H1 (cell line): Measurements from ENCODE around the gene ARMC3. TPM values are rescaled to one million over a fixed set of nuclear protein-coding genes. Genes with fewer than 3 reads are reported as not detected.

Experiments
- CTCF ChIA-PET: fragments of 300-600 bp; sonication (Branson Sonifier 250); formaldehyde crosslinking; loops from one replicate; lab custom pipeline; 2021; ENCODE audit not compliant: partially characterized antibody; lab: Charles Lee
- POLR2A ChIA-PET: fragments of 300-600 bp; sonication (Branson Sonifier 250); formaldehyde crosslinking; loops from one replicate; lab custom pipeline; 2021; ENCODE audit warnings: inconsistent platforms; ENCODE audit not compliant: partially characterized antibody; lab: Charles Lee
- DNase-seq, 2 experiments: peaks; one replicate each; pipeline versions ENCODE4 v3.0.0 to v3.0.0-alpha.2; 2010 to 2022; ENCODE audit warnings: low spot score in 2 of 2, low read depth in 1 of 2, mixed read lengths in 1 of 2
- FAIRE-seq: peaks from 2 replicates; lab custom pipeline; 2011; peaks lifted over from hg19 to GRCh38; lab: Jason Lieb, UNC
- H2AFZ ChIP-seq: 2 replicates; pipeline ENCODE4 v1.8.1; 2012; ENCODE audit warnings: low read length, inconsistent platforms
- H2AK5ac ChIP-seq: 2 replicates; pipeline ENCODE4 v1.6.1; 2013; ENCODE audit warnings: low read depth, low read length
- H2BK120ac ChIP-seq: replicated peaks from 2 replicates; pipeline ENCODE3; 2013; ENCODE audit warnings: low read depth, low read length, inconsistent platforms
- H2BK12ac ChIP-seq: 2 replicates; pipeline ENCODE4 v1.6.1; 2013; ENCODE audit warnings: low read depth, low read length
- H2BK15ac ChIP-seq: 2 replicates; pipeline ENCODE4 v1.6.1; 2013; ENCODE audit warnings: low read length
- H2BK20ac ChIP-seq: 2 replicates; pipeline ENCODE4 v1.6.1; 2013; ENCODE audit warnings: low read length
- H2BK5ac ChIP-seq: 2 replicates; pipeline ENCODE4 v1.6.1; 2013; ENCODE audit warnings: low read depth, low read length
- H3K14ac ChIP-seq: 2 replicates; pipeline ENCODE4 v1.6.1; 2013; ENCODE audit warnings: inconsistent platforms; ENCODE audit not compliant: insufficient read length
- H3K18ac ChIP-seq: 2 replicates; pipeline ENCODE4 v1.6.1; 2013; ENCODE audit warnings: low read length; ENCODE audit errors: extremely low read depth
- H3K23ac ChIP-seq: 2 replicates; pipeline ENCODE4 v1.6.1; 2013; ENCODE audit warnings: inconsistent platforms; ENCODE audit not compliant: insufficient read length
- H3K23me2 ChIP-seq: 2 replicates; pipeline ENCODE4 v1.6.1; 2013; ENCODE audit warnings: low read depth, low read length
- H3K27ac ChIP-seq: 2 replicates; pipeline ENCODE4 v1.6.1; 2011; ENCODE audit warnings: low read depth, low read length, inconsistent platforms
- H3K27me3 ChIP-seq, 4 experiments: replicated peaks in 1 of 4; 1 replicate in 1 of 4; 2 replicates in 3 of 4; pipeline versions ENCODE4 v1.6.1 to v1.8.1; 2011 to 2013; ENCODE audit warnings: low read length in 3 of 4, mild to moderate bottlenecking in 3 of 4, inconsistent platforms in 2 of 4, mixed read lengths in 2 of 4, moderate library complexity in 1 of 4; ENCODE audit not compliant: control insufficient read depth in 3 of 4, insufficient read depth in 3 of 4; ENCODE audit errors: extremely low read depth in 1 of 4
- H3K36me3 ChIP-seq, 4 experiments: 2 replicates each; pipeline versions ENCODE4 v1.6.1 to v1.8.1; 2011 to 2013; ENCODE audit warnings: mild to moderate bottlenecking in 4 of 4, low read length in 3 of 4, moderate library complexity in 2 of 4, control low read depth in 1 of 4, inconsistent platforms in 1 of 4; ENCODE audit not compliant: insufficient read depth in 4 of 4, control insufficient read depth in 2 of 4
- H3K4ac ChIP-seq: replicated peaks from 2 replicates; pipeline ENCODE3; 2013; ENCODE audit warnings: low read length, low read depth, mixed read lengths, inconsistent platforms; ENCODE audit not compliant: insufficient read length
- H3K4me1 ChIP-seq, 4 experiments: replicated peaks in 1 of 4; 1 replicate in 1 of 4; 2 replicates in 3 of 4; pipeline versions ENCODE4 v1.6.1 to v1.8.1; 2011 to 2013; ENCODE audit warnings: low read length in 3 of 4, inconsistent platforms in 2 of 4, mixed read lengths in 1 of 4; ENCODE audit not compliant: insufficient read depth in 4 of 4, control insufficient read depth in 3 of 4
- H3K4me2 ChIP-seq, 2 experiments: 2 replicates each; pipeline versions ENCODE4 v1.6.1 to v1.8.1; 2011 to 2013; ENCODE audit warnings: low read depth in 2 of 2, low read length in 2 of 2, control low read depth in 1 of 2, inconsistent platforms in 1 of 2, mild to moderate bottlenecking in 1 of 2; ENCODE audit not compliant: insufficient read depth in 1 of 2
- H3K4me3 ChIP-seq, 4 experiments: fragments of 200-600, 300-600 bp in 1 of 4; sonication (generic), shearing (Covaris generic), sonication (Bioruptor Twin) in 1 of 4; 2 replicates each; pipeline versions ENCODE4 v1.5.1 to v1.8.1; 2011 to 2016; ENCODE audit warnings: low read length in 4 of 4, low read depth in 3 of 4, control low read depth in 2 of 4, inconsistent platforms in 2 of 4, mild to moderate bottlenecking in 2 of 4, mixed read lengths in 1 of 4, moderate library complexity in 1 of 4; ENCODE audit not compliant: insufficient read depth in 2 of 4; ENCODE audit errors: extremely low read depth in 1 of 4
- H3K56ac ChIP-seq: replicated peaks from 2 replicates; pipeline ENCODE3; 2013; ENCODE audit warnings: low read depth, mild to moderate bottlenecking, mixed read lengths, low read length, inconsistent platforms; ENCODE audit not compliant: insufficient read length
- H3K79me1 ChIP-seq: 2 replicates; pipeline ENCODE4 v1.6.1; 2013; ENCODE audit warnings: low read depth, low read length, control low read depth
- H3K79me2 ChIP-seq, 2 experiments: 2 replicates each; pipeline versions ENCODE4 v1.6.1 to v1.8.1; 2012 to 2013; ENCODE audit warnings: low read length in 2 of 2, mild to moderate bottlenecking in 2 of 2, inconsistent platforms in 1 of 2; ENCODE audit not compliant: insufficient read depth in 2 of 2, control insufficient read depth in 1 of 2
- H3K9ac ChIP-seq, 4 experiments: replicated peaks in 1 of 4; 1 replicate in 1 of 4; 2 replicates in 3 of 4; pipeline versions ENCODE4 v1.6.1 to v1.8.1; 2011 to 2013; ENCODE audit warnings: low read depth in 3 of 4, low read length in 3 of 4, control low read depth in 2 of 4, mild to moderate bottlenecking in 2 of 4, moderate library complexity in 2 of 4, inconsistent platforms in 1 of 4; ENCODE audit errors: extremely low read depth in 1 of 4
- H3K9me3 ChIP-seq, 2 experiments: 2 replicates each; pipeline versions ENCODE4 v1.6.1 to v1.8.1; 2012 to 2013; ENCODE audit warnings: mild to moderate bottlenecking in 2 of 2, moderate library complexity in 2 of 2, control low read depth in 1 of 2, inconsistent platforms in 1 of 2, low read depth in 1 of 2, low read length in 1 of 2, mixed read lengths in 1 of 2; ENCODE audit not compliant: insufficient read depth in 2 of 2
- H4K20me1 ChIP-seq, 2 experiments: replicated peaks in 1 of 2; 2 replicates each; pipeline versions ENCODE3 to v1.8.1; 2011 to 2013; ENCODE audit warnings: inconsistent platforms in 2 of 2, low read length in 2 of 2, mild to moderate bottlenecking in 1 of 2; ENCODE audit not compliant: insufficient read depth in 2 of 2, control insufficient read depth in 1 of 2
- H4K5ac ChIP-seq: 2 replicates; pipeline ENCODE4 v1.6.1; 2013; ENCODE audit warnings: low read length, low read depth, mixed read lengths, inconsistent platforms; ENCODE audit not compliant: insufficient read length
- H4K8ac ChIP-seq: 2 replicates; pipeline ENCODE4 v1.8.0; 2013; ENCODE audit warnings: mild to moderate bottlenecking, moderate library complexity, low read length, inconsistent platforms; ENCODE audit not compliant: insufficient read depth; ENCODE audit errors: extremely low read depth
- H4K91ac ChIP-seq: replicated peaks from 2 replicates; pipeline ENCODE3; 2013; ENCODE audit warnings: low read length, mixed read lengths, inconsistent platforms; ENCODE audit not compliant: insufficient read length
- BRCA1 ChIP-seq: IDR thresholded peaks from 2 replicates; pipeline ENCODE4 v1.6.1; 2012; ENCODE audit warnings: low read depth, low read length, improper control_type of control experiment
- CEBPB ChIP-seq: IDR thresholded peaks from 2 replicates; pipeline ENCODE4 v1.6.1; 2012; ENCODE audit warnings: low read depth, low read length
- MAFK ChIP-seq: IDR thresholded peaks from 2 replicates; pipeline ENCODE4 v1.6.1; 2012; ENCODE audit warnings: low read depth, mild to moderate bottlenecking, improper control_type of control experiment, low read length
- SP2 ChIP-seq: IDR thresholded peaks from 2 replicates; pipeline ENCODE4 v1.6.1; 2012; ENCODE audit warnings: mild to moderate bottlenecking, low read length, inconsistent platforms
- WGBS, 2 experiments: shearing (Covaris generic) in 1 of 2; methylation state at CpG; one replicate each; pipeline versions ENCODE4 v1.1.6 to v1.1.7; 2013 to 2015; ENCODE audit warnings: low lambda C conversion rate in 2 of 2, mixed read lengths in 2 of 2, inconsistent platforms in 1 of 2, low coverage in 1 of 2, missing lambda C conversion rate in 1 of 2; ENCODE audit not compliant: insufficient replicate concordance in 2 of 2, insufficient coverage in 1 of 2, insufficient read length in 1 of 2; ENCODE audit errors: extremely low coverage in 1 of 2, missing lambda C conversion rate in 1 of 2; 5-methylcytosine and 5-hydroxymethylcytosine counted together
- polyA plus RNA-seq, 7 experiments: library from polyadenylated mRNA; depleted of rRNA in 3 of 7; stranded (reverse) in 5 of 7; unstranded in 2 of 7; fragments of >200 nt in 5 of 7; fragments of 200-250 nt in 2 of 7; gene quantifications; 1 replicate in 5 of 7; 2 replicates in 1 of 7; 4 replicates in 1 of 7; pipeline versions ENCODE4 v1.2.1 to v1.2.3, GENCODE V29; 2011 to 2013; ENCODE audit warnings: missing spikeins in 2 of 7, mixed read lengths in 2 of 7
- total RNA-seq: library from RNA; stranded (reverse); fragmentation: NEBNext Ultra II Directional; extraction: Animal tissue kit (Norgen Biotek cat#: 25700); gene quantifications from 2 replicates; pipeline ENCODE4 v1.2.1, GENCODE V29; 2021

Gene ARMC3
- total and polyA plus RNA-seq, 2 of the 8 experiments (the other 6 are each of a cell fraction or from before 2014, with no cell fraction given), result 0.15 TPM

GRCh38 chr10:22925088-22925487, 2.8 kb upstream of the ARMC3 start:
- peaks cover 0 to 6% (median 3%) of the 10 kb centered on the region in 4 experiments; a peak in 4 of 7 replicates for H3K4me1 ChIP-seq
- peaks cover 0 to 11% (median 7%) of the 10 kb centered on the region in 4 experiments; a peak in 6 of 7 replicates for H3K27me3 ChIP-seq
- DNase-seq, result no peak
- H3K14ac ChIP-seq, result no peak overlapping the region
- H3K23me2 ChIP-seq, result peaks cover 7% of the 10 kb centered on the region; the same call in 1 of the 2 replicates
- no peaks in the 10 kb centered on the region for H3K79me1 ChIP-seq
- no peak overlapping the region for H2BK120ac ChIP-seq
- H3K9ac ChIP-seq, result no peak overlapping the region
- H2BK15ac ChIP-seq, result no peak overlapping the region
- H3K23ac ChIP-seq, result no peak overlapping the region
- no peak overlapping the region for H2BK20ac ChIP-seq
- no peak overlapping the region for H3K4ac ChIP-seq
- no peak overlapping the region for H2AFZ ChIP-seq
- H4K5ac ChIP-seq, result no peak overlapping the region
- no peak overlapping the region for H4K91ac ChIP-seq
- H2AK5ac ChIP-seq, result no peak overlapping the region
- WGBS, 2 experiments, result 90% methylated on average over 1 of the region's 1 CpG; no CpG with 5 or more reads in 1 of the 2 experiments
- no peaks in the 10 kb centered on the region for H3K9me3 ChIP-seq
- POLR2A ChIA-PET, result no interaction called here
- no peak overlapping the region for H2BK12ac ChIP-seq
- H3K36me3 ChIP-seq, result no peaks in the 10 kb centered on the region
- no peak overlapping the region for H3K27ac ChIP-seq
- H4K8ac ChIP-seq, result no peak overlapping the region
- no peak overlapping the region for H3K18ac ChIP-seq
- no peak for TF ChIP-seq MAFK
- TF ChIP-seq BRCA1, result no peak
- no peak for TF ChIP-seq CEBPB
- no peak for TF ChIP-seq SP2
- no peaks in the 10 kb centered on the region for H4K20me1 ChIP-seq
- no peak overlapping the region for H3K4me2 ChIP-seq
- no peak overlapping the region for H2BK5ac ChIP-seq
- H3K79me2 ChIP-seq, result no peaks in the 10 kb centered on the region
- FAIRE-seq, result no peak
- no peak overlapping the region for H3K56ac ChIP-seq
- CTCF ChIA-PET, result no interaction called here
- H3K4me3 ChIP-seq, result no peak overlapping the region
